ENCODE results near the gene KLHL6. TPM values are rescaled to one million over a fixed set of nuclear protein-coding genes. Genes with fewer than 3 reads are reported as not detected.

KLHL6 gene
- total and polyA plus RNA-seq, 2 of the 8 experiments (the other 6 are each of a cell fraction or from before 2014, with no cell fraction given): 0.05 TPM; not detected in 1

- Histone ChIP-seq H2AFZ (ENCODE audit: low read length) (no peak overlapping the region), H3K79me1 (ENCODE audit: low read depth, low read length) (no peaks in the 10 kb centered on the region)
These were observed 48.0 kb downstream of the KLHL6 start for GRCh38 chr3:183507551-183507950.

More at GRCh38 chr3:183507551-183507950, 48.0 kb downstream of the KLHL6 start:
- Histone ChIP-seq H3K18ac (ENCODE audit: extremely low read depth, low read length) (no peak overlapping the region), H2BK12ac (ENCODE audit: low read depth, low read length) (no peak overlapping the region), H3K4ac (replicated peaks; ENCODE audit: insufficient read length, low read depth, low read length) (no peak overlapping the region), H3K79me2 (ENCODE audit: control insufficient read depth in 1 of 2, insufficient read depth in 2 of 2, low read length in 2 of 2) (no peaks in the 10 kb centered on the region), H3K14ac (ENCODE audit: insufficient read length) (no peak overlapping the region), H4K91ac (replicated peaks; ENCODE audit: insufficient read length, low read length) (no peak overlapping the region), H3K23me2 (ENCODE audit: low read depth, low read length) (no peaks in the 10 kb centered on the region), H3K4me2 (ENCODE audit: insufficient read depth in 1 of 2, low read depth in 2 of 2, low read length in 2 of 2) (no peak overlapping the region), H3K56ac (replicated peaks; ENCODE audit: insufficient read length, low read depth, low read length) (no peak overlapping the region), H3K36me3 (ENCODE audit: control insufficient read depth in 2 of 4, insufficient read depth in 4 of 4, low read length in 3 of 4) (no peaks in the 10 kb centered on the region), H3K4me3 (ENCODE audit: extremely low read depth in 1 of 4, insufficient read depth in 2 of 4, low read depth in 3 of 4, low read length in 4 of 4) (no peak overlapping the region), H4K8ac (ENCODE audit: extremely low read depth, insufficient read depth, low read length) (no peak overlapping the region), H3K27me3 (replicated peaks in 1 of 4; ENCODE audit: control insufficient read depth in 3 of 4, extremely low read depth in 1 of 4, insufficient read depth in 3 of 4, low read length in 3 of 4) (no peaks in the 10 kb centered on the region), H2AK5ac (ENCODE audit: low read depth, low read length) (no peak overlapping the region), H2BK120ac (replicated peaks; ENCODE audit: low read depth, low read length) (no peak overlapping the region), H2BK15ac (ENCODE audit: low read length) (no peak overlapping the region), H3K9ac (replicated peaks in 1 of 4; ENCODE audit: extremely low read depth in 1 of 4, low read depth in 3 of 4, low read length in 3 of 4) (no peak overlapping the region), H3K4me1 (replicated peaks in 1 of 4; ENCODE audit: control insufficient read depth in 3 of 4, insufficient read depth in 4 of 4, low read length in 3 of 4) (peaks cover 0 to 2% (median 0%) of the 10 kb centered on the region in 4 experiments; a peak in 1 of 7 replicates), H3K23ac (ENCODE audit: insufficient read length) (no peak overlapping the region), H3K27ac (ENCODE audit: low read depth, low read length) (no peak overlapping the region), H4K5ac (ENCODE audit: insufficient read length, low read depth, low read length) (no peak overlapping the region), H3K9me3 (ENCODE audit: insufficient read depth in 2 of 2, low read depth in 1 of 2, low read length in 1 of 2) (no peaks in the 10 kb centered on the region), H4K20me1 (replicated peaks in 1 of 2; ENCODE audit: control insufficient read depth in 1 of 2, insufficient read depth in 2 of 2, low read length in 2 of 2) (no peaks in the 10 kb centered on the region), H2BK20ac (ENCODE audit: low read length) (no peak overlapping the region), H2BK5ac (ENCODE audit: low read depth, low read length) (no peak overlapping the region)
- ChIA-PET POLR2A (ENCODE audit: partially characterized antibody) (no interaction called here), CTCF (ENCODE audit: partially characterized antibody) (interaction anchor here (1.0 to 1.7 kb wide), 2 partner anchors 19 to 28 kb away, joined by 3 to 7 read pairs; no protein-coding TSS in a partner anchor)
- no peak for TF ChIP-seq RFX5 (IDR thresholded peaks at IDR 0.05; ENCODE audit: borderline replicate concordance, low read depth, low read length)
- TF ChIP-seq JUN (IDR thresholded peaks at IDR 0.05; ENCODE audit: low read depth, low read length): no peak
- TF ChIP-seq TCF12 (IDR thresholded peaks at IDR 0.05; ENCODE audit: low read depth, low read length): no peak
- FAIRE-seq (no peak), DNase-seq (ENCODE audit: low read depth in 1 of 2, low spot score in 2 of 2) (no peak)
- 87% methylated on average over 11 of the region's 11 CpGs; no CpG with 5 or more reads in 1 of the 2 experiments for WGBS, 2 experiments (ENCODE audit: extremely low coverage in 1 of 2, insufficient coverage in 1 of 2, insufficient read length in 1 of 2, insufficient replicate concordance in 2 of 2, low coverage in 1 of 2, low lambda C conversion rate in 2 of 2, missing lambda C conversion rate in 1 of 2)
